Measurements from ENCODE around the gene HTRA3.

HTRA3 gene

GRCh38 chr4:8329560-8329858 is 60.0 kb downstream of the HTRA3 start:
- no peak for ATAC-seq
- TF ChIP-seq, protein P1, sequence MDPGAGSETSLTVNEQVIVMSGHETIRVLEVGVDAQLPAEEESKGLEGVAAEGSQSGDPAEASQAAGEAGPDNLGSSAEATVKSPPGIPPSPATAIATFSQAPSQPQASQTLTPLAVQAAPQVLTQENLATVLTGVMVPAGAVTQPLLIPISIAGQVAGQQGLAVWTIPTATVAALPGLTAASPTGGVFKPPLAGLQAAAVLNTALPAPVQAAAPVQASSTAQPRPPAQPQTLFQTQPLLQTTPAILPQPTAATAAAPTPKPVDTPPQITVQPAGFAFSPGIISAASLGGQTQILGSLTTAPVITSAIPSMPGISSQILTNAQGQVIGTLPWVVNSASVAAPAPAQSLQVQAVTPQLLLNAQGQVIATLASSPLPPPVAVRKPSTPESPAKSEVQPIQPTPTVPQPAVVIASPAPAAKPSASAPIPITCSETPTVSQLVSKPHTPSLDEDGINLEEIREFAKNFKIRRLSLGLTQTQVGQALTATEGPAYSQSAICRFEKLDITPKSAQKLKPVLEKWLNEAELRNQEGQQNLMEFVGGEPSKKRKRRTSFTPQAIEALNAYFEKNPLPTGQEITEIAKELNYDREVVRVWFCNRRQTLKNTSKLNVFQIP (CRISPR knock-in tag; IDR thresholded peaks at IDR 0.05; ENCODE audit: borderline replicate concordance, low read depth), result no peak
- no peak for TF ChIP-seq RARB (CRISPR knock-in tag; IDR thresholded peaks at IDR 0.05)
- no peak for TF ChIP-seq PPARA (CRISPR knock-in tag; IDR thresholded peaks at IDR 0.05; ENCODE audit: borderline replicate concordance)
- no peak for TF ChIP-seq ZC3H10 (CRISPR knock-in tag; IDR thresholded peaks at IDR 0.05)
- TF ChIP-seq ZNF8 (CRISPR knock-in tag; IDR thresholded peaks at IDR 0.05), result no peak
- no peak for TF ChIP-seq ESRRG (CRISPR knock-in tag; IDR thresholded peaks at IDR 0.05)
- TF ChIP-seq ZFP3 (CRISPR knock-in tag; IDR thresholded peaks at IDR 0.05), result no peak
- TF ChIP-seq ZFP30 (CRISPR knock-in tag; IDR thresholded peaks at IDR 0.05), result no peak
- no peak for TF ChIP-seq TSHZ2 (CRISPR knock-in tag; IDR thresholded peaks at IDR 0.05)
- no peak for TF ChIP-seq CSRNP3 (CRISPR knock-in tag; IDR thresholded peaks at IDR 0.05)
- TF ChIP-seq ZNF70 (CRISPR knock-in tag; IDR thresholded peaks at IDR 0.05), result no peak
- TF ChIP-seq BACH2 (CRISPR knock-in tag; IDR thresholded peaks at IDR 0.05; ENCODE audit: borderline replicate concordance), result no peak
- no peak for TF ChIP-seq ZNF565 (CRISPR knock-in tag; conservative IDR thresholded peaks at IDR 0.05; ENCODE audit: low read depth)
- no peak for TF ChIP-seq TCF4 (CRISPR knock-in tag; IDR thresholded peaks at IDR 0.05; ENCODE audit: borderline replicate concordance)
- TF ChIP-seq SNAI2 (CRISPR knock-in tag; IDR thresholded peaks at IDR 0.05), result no peak

- no peak for ATAC-seq
- TF ChIP-seq GLIS3 (CRISPR knock-in tag; IDR thresholded peaks at IDR 0.05) (no peak), CSRNP3 (CRISPR knock-in tag; IDR thresholded peaks at IDR 0.05) (no peak), BACH2 (CRISPR knock-in tag; IDR thresholded peaks at IDR 0.05; ENCODE audit: borderline replicate concordance) (no peak), ZC3H10 (CRISPR knock-in tag; IDR thresholded peaks at IDR 0.05) (no peak)
Measured at GRCh38 chr4:8329859-8330761, 60.6 kb downstream of the HTRA3 start.

- no peak for TF ChIP-seq ISL1 (CRISPR knock-in tag; IDR thresholded peaks at IDR 0.05)
- TF ChIP-seq RARB (CRISPR knock-in tag; IDR thresholded peaks at IDR 0.05), result no peak
- TF ChIP-seq BACH2 (CRISPR knock-in tag; IDR thresholded peaks at IDR 0.05; ENCODE audit: borderline replicate concordance), result no peak
- no peak for TF ChIP-seq ZNF565 (CRISPR knock-in tag; conservative IDR thresholded peaks at IDR 0.05; ENCODE audit: low read depth)
- no peak for TF ChIP-seq ESRRG (CRISPR knock-in tag; IDR thresholded peaks at IDR 0.05)
- TF ChIP-seq ZFP30 (CRISPR knock-in tag; IDR thresholded peaks at IDR 0.05), result no peak
- no peak for TF ChIP-seq CREB5 (CRISPR knock-in tag; IDR thresholded peaks at IDR 0.05; ENCODE audit: low read depth)
- no peak for TF ChIP-seq GLIS3 (CRISPR knock-in tag; IDR thresholded peaks at IDR 0.05)
- TF ChIP-seq ZFP3 (CRISPR knock-in tag; IDR thresholded peaks at IDR 0.05), result no peak
- ATAC-seq, result no peak
Measured at GRCh38 chr4:8330821-8331574, 61.4 kb downstream of the HTRA3 start.

All from SK-N-SH treated with all-trans-retinoic acid at 6 μM for 48 hours (cell line).